ENCODE data around the gene NTHL1. TPM values are rescaled to one million over a fixed set of nuclear protein-coding genes. Genes with fewer than 3 reads are reported as not detected.

The NTHL1 gene
- total and polyA plus RNA-seq, 2 of the 13 experiments (the other 11 are each of a cell fraction or from before 2014, with no cell fraction given) = 47.5 to 64.9 TPM

- ATAC-seq (peak; percentile 8), DNase-seq (ENCODE audit: low spot score) (no peak), FAIRE-seq (peak; percentile 42)
- Histone ChIP-seq H3K79me2 (ENCODE audit: insufficient read depth, low read length) (no peaks in the 10 kb centered on the region), H3K27me3 (ENCODE audit: control insufficient read depth in 1 of 2, insufficient read depth in 2 of 2, low read length in 2 of 2) (no peaks in the 10 kb centered on the region), H3K4me3 (replicated peaks in 1 of 3; ENCODE audit: insufficient read depth in 1 of 3, low read depth in 2 of 3, low read length in 3 of 3) (peak overlapping the region; percentile 36 to 70 (median 46); a peak in 5 of 6 replicates), H3K9me3 (ENCODE audit: low read length) (no peaks in the 10 kb centered on the region), H3K27ac (ENCODE audit: extremely low read length, insufficient read depth, low read length) (peak overlapping the region; percentile 90), H3K4me2 (ENCODE audit: low read depth, low read length) (peak overlapping the region; percentile 87), H3K36me3 (replicated peaks in 1 of 2; ENCODE audit: control insufficient read depth in 1 of 2, insufficient read depth in 2 of 2, low read length in 2 of 2) (peaks cover 3 to 6% of the 10 kb centered on the region in 2 experiments; a peak in 4 of 5 replicates), H3K9ac (ENCODE audit: insufficient read depth, low read depth, low read length) (peak overlapping the region; percentile 75), H4K20me1 (ENCODE audit: insufficient read depth, low read length) (no peaks in the 10 kb centered on the region), H2AFZ (ENCODE audit: low read length) (no peak overlapping the region), H3K4me1 (ENCODE audit: insufficient read depth, low read length) (peaks cover 92% of the 10 kb centered on the region)
- CTCF ChIA-PET (ENCODE audit: low intra/inter-chr PET ratio, low total read pairs) = no interaction called here
- intact Hi-C loops (cut with micrococcal nuclease; ENCODE audit: unreplicated experiment) = no loop called here
- POLR2A ChIA-PET = interaction anchor here (0.7 to 4.6 kb wide), 20 partner anchors 7 to 228 kb away, joined by 3 to 67 read pairs (median 5); partner anchors contain the start of genes ECI1, NHERF2, NTHL1 and PKD1
- in situ Hi-C loops (cut with HindIII; ENCODE audit: extremely low pct_ligation_motif_present, low pct_unique_long_range_greater_than_20kb) = no loop called here
- 5% methylated on average over 8 of the region's 17 CpGs for WGBS (ENCODE audit: low lambda C conversion rate)
- TSS peak; percentile 84 for BruUV-seq (replicated peaks)
- TF ChIP-seq TFE3 (CRISPR knock-in tag; IDR thresholded peaks at IDR 0.05) = no peak
- TF ChIP-seq ZFP91 (CRISPR knock-in tag; IDR thresholded peaks at IDR 0.05; ENCODE audit: borderline replicate concordance) = no peak
- peak; percentile 73 for TF ChIP-seq AGO2 (optimal IDR thresholded peaks at IDR 0.05; ENCODE audit: low read depth, low read length)
- peak; percentile 85 for TF ChIP-seq HNRNPL (IDR thresholded peaks at IDR 0.05; ENCODE audit: low read depth, low read length)
- 0 out of 2 replicates have a peak, but pooled peaks have one; percentile 6 for TF ChIP-seq DZIP1 (CRISPR knock-in tag; IDR thresholded peaks at IDR 0.05)
- TF ChIP-seq SSRP1 (CRISPR knock-in tag; IDR thresholded peaks at IDR 0.05) = peak; percentile 44; the same call in 1 of the 2 replicates
- TF ChIP-seq FOXP4 (CRISPR knock-in tag; IDR thresholded peaks at IDR 0.05) = 0 out of 2 replicates have a peak, but pooled peaks have one; percentile 22
- peak; percentile 14 for TF ChIP-seq HNRNPK (IDR thresholded peaks at IDR 0.05; ENCODE audit: low read depth, low read length, poor library complexity, severe bottlenecking)
- TF ChIP-seq HNF4A (CRISPR knock-in tag; IDR thresholded peaks at IDR 0.05) = peak; percentile 49; the same call in 1 of the 2 replicates
- no peak for TF ChIP-seq FOXO1 (CRISPR knock-in tag; IDR thresholded peaks at IDR 0.05)
- TF ChIP-seq ZNF263 (CRISPR knock-in tag; IDR thresholded peaks at IDR 0.05) = peak; percentile 86; the same call in 1 of the 2 replicates
- peak; percentile 25 for TF ChIP-seq RBM39 (IDR thresholded peaks at IDR 0.05; ENCODE audit: low read depth, low read length, poor library complexity, severe bottlenecking)
These were observed 12.8 kb downstream of the NTHL1 start for GRCh38 chr16:2034696-2035430.
